Activated naive CD4-positive, alpha-beta T cell treated with anti-CD3 and anti-CD28 coated beads, Interleukin-2, amount 50 U/mL, for 72 hours (primary cell): ENCODE data around the gene DDX5. TPM values are rescaled to one million over a fixed set of nuclear protein-coding genes. Genes with fewer than 3 reads are reported as not detected.

Experiments
- ATAC-seq, 2 donors: fragments of 150-1000 bp; cut with Tn5 transposase; 2 replicates each; pipeline ENCODE4 v1.10.0; 2021; ENCODE audit warnings: mild to moderate bottlenecking in 2 of 2, moderate library complexity in 2 of 2
- DNase-seq, 2 donors: peaks; one replicate each; pipeline ENCODE4 v3.0.0; 2021 to 2022; ENCODE audit warnings: low spot score in 2 of 2
- H3K27ac Mint-ChIP-seq, 2 donors: one replicate each; pipeline ENCODE4 v1.8.0; 2022; ENCODE audit warnings: mild to moderate bottlenecking in 2 of 2, mixed read lengths in 2 of 2
- H3K36me3 Mint-ChIP-seq, 2 donors: one replicate each; pipeline ENCODE4 v1.8.0; 2022; ENCODE audit warnings: mixed read lengths in 2 of 2
- H3K9me3 Mint-ChIP-seq, 2 donors: one replicate each; pipeline ENCODE4 v1.8.0; 2022; ENCODE audit warnings: mixed read lengths in 2 of 2
- total RNA-seq, 2 donors: library from RNA; stranded (reverse); gene quantifications; one replicate each; pipeline ENCODE4 v1.2.3, GENCODE V29; 2022

The DDX5 gene
- 100 to 1,000 TPM; 687 to 793 TPM for total RNA-seq

DNA sequence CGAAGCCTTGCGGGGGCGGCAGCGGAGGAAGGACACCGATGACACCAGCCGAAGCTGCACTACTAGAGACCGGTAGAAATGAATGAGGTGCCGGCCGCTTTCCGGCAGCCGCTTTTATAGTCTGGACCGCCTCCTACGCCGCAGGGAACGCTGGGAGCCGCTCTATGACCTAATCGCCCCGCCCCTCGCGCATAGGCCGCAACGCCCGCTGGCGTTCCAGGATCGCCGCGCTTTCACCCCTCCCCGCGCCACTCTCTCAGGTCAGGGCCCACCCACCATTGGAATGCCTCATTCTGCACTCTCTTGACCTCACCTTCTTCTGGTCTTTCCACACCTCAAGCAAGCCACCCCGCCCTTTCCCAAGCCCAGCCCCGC is at the start of gene DDX5:
DDX5 (minus strand) TSS at position 89 of the 375 bp plus-strand sequence. CDS start 170 bp downstream, outside the sequence.
- peaks cover 58 to 70% of the 10 kb centered on the region in 2 donors for H3K36me3 Mint-ChIP-seq
- DNase-seq (peak; percentile 95 to 99), ATAC-seq (peak; percentile 73 to 78)
- H3K9me3 Mint-ChIP-seq: no peaks in the 10 kb centered on the region
- peak within 1 kb of the TSS; percentile 100 for H3K27ac Mint-ChIP-seq

GRCh38 chr17:64555281-64555680 is 49.2 kb upstream of the DDX5 start:
- DNase-seq (no peak), ATAC-seq (no peak)
- no peaks in the 10 kb centered on the region for H3K36me3 Mint-ChIP-seq
- H3K9me3 Mint-ChIP-seq: no peaks in the 10 kb centered on the region
- no peak overlapping the region for H3K27ac Mint-ChIP-seq

DNA sequence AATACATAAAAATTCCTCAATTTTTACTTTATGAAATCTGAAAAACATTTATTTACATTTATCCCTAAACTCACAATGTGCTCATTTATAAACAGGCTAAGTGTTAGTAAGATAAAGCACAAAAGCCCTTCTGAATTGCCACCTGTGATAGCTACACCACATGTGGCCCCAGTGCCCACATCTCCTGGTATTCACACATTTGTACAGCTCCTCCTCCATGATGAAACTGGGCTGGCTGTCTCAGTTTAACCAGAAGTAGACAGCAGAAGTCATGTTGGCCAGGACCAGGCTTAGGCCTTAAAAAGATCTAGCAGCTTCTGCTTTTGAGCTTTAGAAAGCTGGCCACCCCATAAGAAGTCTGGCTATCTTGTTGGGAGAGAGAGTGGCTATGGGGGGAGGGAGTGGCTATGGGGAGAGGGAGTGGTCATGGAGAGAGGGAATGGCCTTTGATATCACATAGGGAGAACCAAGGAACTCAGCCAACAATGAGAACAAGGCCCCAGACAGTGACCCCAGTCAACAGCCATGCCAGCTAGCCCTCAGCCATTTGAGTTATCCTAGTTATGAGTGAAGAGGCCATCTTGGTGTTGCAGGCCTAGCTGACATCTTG is 48.0 kb upstream of the DDX5 start:
- no peaks in the 10 kb centered on the region for H3K36me3 Mint-ChIP-seq
- ATAC-seq: no peak
- H3K27ac Mint-ChIP-seq: peak overlapping the region in 1 of 2 donors; percentile 55
- no peaks in the 10 kb centered on the region for H3K9me3 Mint-ChIP-seq
- no peak for DNase-seq

DNA sequence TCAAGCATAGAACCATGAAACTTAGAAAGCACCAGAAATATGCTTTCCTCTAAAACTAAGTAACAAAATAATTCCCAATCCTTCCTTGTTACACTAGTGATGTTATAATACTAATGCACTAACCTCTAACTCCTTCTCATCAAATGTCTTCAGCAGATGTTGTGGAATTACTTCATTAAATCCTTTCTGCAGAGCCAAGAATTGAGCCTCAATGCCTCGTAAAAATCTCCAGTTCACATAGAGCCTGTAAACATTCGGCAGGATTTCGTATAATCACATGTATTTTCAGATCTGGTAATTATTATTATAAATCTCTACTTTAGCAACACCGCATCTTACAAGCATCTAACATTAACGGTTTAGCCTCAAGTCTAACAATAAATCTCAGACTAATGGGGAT is 45.4 kb upstream of the DDX5 start:
- ATAC-seq (no peak), DNase-seq (no peak)
- no peaks in the 10 kb centered on the region for H3K36me3 Mint-ChIP-seq
- H3K9me3 Mint-ChIP-seq: no peaks in the 10 kb centered on the region
- no peak overlapping the region for H3K27ac Mint-ChIP-seq

GRCh38 chr17:64547319-64547718 is 41.2 kb upstream of the DDX5 start:
- DNase-seq (no peak), ATAC-seq (no peak)
- Mint-ChIP-seq H3K9me3 (no peaks in the 10 kb centered on the region), H3K36me3 (no peaks in the 10 kb centered on the region), H3K27ac (peak overlapping the region in 1 of 2 donors; percentile 85)

GRCh38 chr17:64546716-64547115 is 40.6 kb upstream of the DDX5 start:
- Mint-ChIP-seq H3K9me3 (no peaks in the 10 kb centered on the region), H3K27ac (no peak overlapping the region), H3K36me3 (no peaks in the 10 kb centered on the region)
- no peak for ATAC-seq
- DNase-seq: no peak

DNA sequence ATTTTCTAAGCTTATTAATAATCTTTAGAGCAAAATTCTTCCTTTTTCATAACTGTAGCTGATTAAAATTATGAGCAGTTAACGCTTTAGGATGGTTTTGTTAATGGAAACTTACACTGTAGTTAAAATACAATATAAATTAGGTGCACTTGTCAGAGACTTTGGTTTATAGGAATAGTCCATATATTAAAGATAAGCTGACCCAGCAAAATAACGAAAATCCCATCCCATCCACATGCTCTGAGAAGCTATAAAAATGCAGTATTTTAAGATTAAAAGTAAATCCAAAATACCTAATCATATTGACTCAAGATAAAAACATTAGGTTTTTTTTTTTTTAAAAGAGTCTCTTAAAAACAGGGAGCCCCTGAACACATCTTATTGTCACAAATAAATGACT is 38.7 kb upstream of the DDX5 start:
- ATAC-seq: no peak
- DNase-seq: no peak
- no peaks in the 10 kb centered on the region for H3K9me3 Mint-ChIP-seq
- no peak overlapping the region for H3K27ac Mint-ChIP-seq
- no peaks in the 10 kb centered on the region for H3K36me3 Mint-ChIP-seq

- ATAC-seq (peak in 1 of 2 donors; percentile 24), DNase-seq (no peak)
- H3K27ac Mint-ChIP-seq: no peak overlapping the region
- H3K36me3 Mint-ChIP-seq: peaks cover 0 to 5% of the 10 kb centered on the region in 2 donors
- H3K9me3 Mint-ChIP-seq: no peaks in the 10 kb centered on the region
These were observed 34.2 kb upstream of the DDX5 start for GRCh38 chr17:64540118-64540776.

- Mint-ChIP-seq H3K9me3 (no peaks in the 10 kb centered on the region), H3K27ac (peak overlapping the region; percentile 29 to 90), H3K36me3 (peaks cover 0 to 5% of the 10 kb centered on the region in 2 donors)
- ATAC-seq (peak in 1 of 2 donors; percentile 7), DNase-seq (no peak)
These were observed 32.5 kb upstream of the DDX5 start for GRCh38 chr17:64538508-64539130.

DNA sequence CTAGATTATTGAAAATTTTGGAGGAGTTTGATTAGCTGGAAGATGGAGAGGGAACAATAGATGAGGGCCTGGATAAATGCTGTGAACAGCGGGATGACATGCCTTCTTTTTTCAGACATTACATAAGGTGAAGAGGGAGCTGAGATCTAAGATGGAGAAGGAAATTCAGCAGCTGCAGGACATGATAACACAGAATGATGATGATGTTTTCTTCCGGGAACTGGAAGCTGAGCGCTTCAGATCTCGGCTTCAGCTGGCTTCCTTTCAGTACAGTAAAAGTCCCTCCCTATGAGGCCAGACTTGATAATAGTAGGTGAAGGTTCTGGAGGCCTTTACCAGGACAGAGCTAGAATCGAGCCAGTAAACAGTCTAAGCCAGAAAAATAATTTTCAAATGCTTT is 31.4 kb upstream of the DDX5 start:
- Mint-ChIP-seq H3K27ac (peak overlapping the region in 1 of 2 donors; percentile 11), H3K36me3 (peaks cover 0 to 9% of the 10 kb centered on the region in 2 donors), H3K9me3 (no peaks in the 10 kb centered on the region)
- DNase-seq: no peak
- no peak for ATAC-seq

DNA sequence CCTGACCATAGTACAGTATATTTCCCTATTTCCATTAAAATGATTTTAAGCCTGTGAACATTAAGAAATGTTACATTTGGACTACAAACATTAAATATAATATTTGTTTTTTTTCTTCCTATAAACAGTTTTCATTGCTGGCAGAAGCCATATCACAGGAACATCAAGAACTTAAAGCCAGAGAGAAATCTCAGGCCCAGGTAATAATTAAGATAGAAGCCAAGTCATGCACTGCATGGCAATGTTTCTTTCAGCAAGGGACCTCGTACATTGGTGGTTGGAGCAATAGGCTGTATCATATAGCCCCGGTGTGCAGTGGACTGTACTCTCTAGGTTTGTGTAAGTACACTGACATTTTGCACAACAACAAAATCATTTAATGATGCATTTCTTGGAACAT is 30.8 kb upstream of the DDX5 start:
- DNase-seq (no peak), ATAC-seq (no peak)
- Mint-ChIP-seq H3K9me3 (no peaks in the 10 kb centered on the region), H3K36me3 (peaks cover 0 to 9% of the 10 kb centered on the region in 2 donors), H3K27ac (peak overlapping the region in 1 of 2 donors; percentile 11)

- Mint-ChIP-seq H3K9me3 (no peaks in the 10 kb centered on the region), H3K36me3 (peaks cover 7 to 9% of the 10 kb centered on the region in 2 donors), H3K27ac (peak overlapping the region in 1 of 2 donors; percentile 25)
- DNase-seq (no peak), ATAC-seq (no peak)
These were observed 29.3 kb upstream of the DDX5 start for GRCh38 chr17:64535357-64535756.

GRCh38 chr17:64534187-64534586 is 28.1 kb upstream of the DDX5 start:
- Mint-ChIP-seq H3K27ac (peak overlapping the region; percentile 50 to 63), H3K36me3 (peaks cover 9 to 13% of the 10 kb centered on the region in 2 donors), H3K9me3 (no peaks in the 10 kb centered on the region)
- DNase-seq (peak in 1 of 2 donors; percentile 5), ATAC-seq (peak; percentile 22)

DNA sequence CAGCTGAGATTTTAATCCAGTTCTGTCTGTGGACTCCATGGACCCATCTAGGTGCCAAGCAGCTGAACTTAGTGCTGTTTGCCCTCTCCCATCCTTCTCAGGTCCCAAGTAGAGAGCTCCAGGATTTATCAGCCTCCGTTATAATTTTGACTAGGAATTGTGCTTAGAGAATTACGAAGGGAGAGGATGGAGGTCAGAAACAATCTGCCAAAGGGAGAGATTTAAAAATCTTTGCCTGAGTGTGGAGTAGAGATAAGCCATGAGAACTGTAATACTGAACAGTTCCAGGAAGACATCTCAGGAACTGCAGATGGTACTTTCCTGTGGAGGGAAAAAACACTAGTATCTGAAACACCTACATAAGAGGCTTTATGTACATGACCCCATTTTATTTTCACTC is 27.7 kb upstream of the DDX5 start:
- H3K9me3 Mint-ChIP-seq: no peaks in the 10 kb centered on the region
- ATAC-seq (no peak), DNase-seq (no peak)
- H3K36me3 Mint-ChIP-seq: peaks cover 9 to 17% of the 10 kb centered on the region in 2 donors
- H3K27ac Mint-ChIP-seq: peak overlapping the region in 1 of 2 donors; percentile 50

DNA sequence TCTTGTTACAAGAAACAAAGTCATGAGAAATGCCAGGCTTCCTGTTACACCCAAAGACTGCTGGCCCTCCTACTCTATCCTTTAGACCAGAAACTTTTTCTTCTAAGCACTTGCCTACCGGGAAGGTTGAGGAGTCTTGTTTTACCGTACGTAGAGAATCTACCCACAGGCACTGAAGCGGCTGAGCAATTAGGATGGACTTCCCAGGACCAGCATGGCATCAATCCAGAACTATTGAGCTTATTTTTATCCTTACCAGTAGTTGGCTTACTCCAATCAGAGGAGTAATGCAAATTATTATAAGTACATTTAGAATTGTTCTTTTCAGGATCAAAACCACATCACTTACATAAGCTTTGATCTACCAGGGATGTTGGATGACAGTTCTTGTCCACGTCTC is 26.3 kb upstream of the DDX5 start:
- peak overlapping the region; percentile 50 to 70 for H3K27ac Mint-ChIP-seq
- H3K36me3 Mint-ChIP-seq: peaks cover 8 to 19% of the 10 kb centered on the region in 2 donors
- H3K9me3 Mint-ChIP-seq: no peaks in the 10 kb centered on the region
- no peak for ATAC-seq
- no peak for DNase-seq

DNA sequence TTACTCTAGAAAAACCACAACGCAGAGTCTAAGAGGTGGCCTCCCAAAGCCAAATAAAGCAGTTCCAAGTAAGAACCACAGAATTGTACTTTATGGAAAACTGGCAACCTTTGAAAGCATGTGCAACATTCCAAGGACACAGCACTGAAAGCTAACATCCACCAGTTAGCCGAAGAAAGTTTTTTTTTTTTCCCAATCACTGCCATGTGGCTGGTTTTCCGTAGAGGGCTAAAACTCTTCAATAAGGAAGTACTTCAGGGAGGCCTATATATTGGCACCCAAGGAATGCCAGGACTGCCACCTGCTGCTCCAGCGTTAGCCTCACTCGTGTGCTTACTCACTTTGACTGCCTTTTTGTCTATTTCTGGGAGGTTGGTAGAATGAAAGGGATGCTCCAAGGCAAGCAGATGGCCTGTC is 25.9 kb upstream of the DDX5 start:
- Mint-ChIP-seq H3K9me3 (no peaks in the 10 kb centered on the region), H3K27ac (peak overlapping the region in 1 of 2 donors; percentile 70), H3K36me3 (peaks cover 4 to 19% of the 10 kb centered on the region in 2 donors)
- DNase-seq: no peak
- ATAC-seq: no peak

- peak overlapping the region in 1 of 2 donors; percentile 73 for H3K27ac Mint-ChIP-seq
- DNase-seq: no peak
- no peaks in the 10 kb centered on the region for H3K9me3 Mint-ChIP-seq
- no peak for ATAC-seq
- peaks cover 11 to 19% of the 10 kb centered on the region in 2 donors for H3K36me3 Mint-ChIP-seq
These were observed 23.1 kb upstream of the DDX5 start for GRCh38 chr17:64529221-64529620.
